Suppressor macrophage treated with lipopolysaccharide for 4 hours (primary cell): ENCODE measurements around the gene AVPR2.

ENCODE experiments used
- DNase-seq: peaks from one replicate; pipeline ENCODE4 v3.0.0-alpha.2; 2020

Gene AVPR2

GRCh38 chrX:153953892-153954557, 49.6 kb downstream of the AVPR2 start:
- no peak for DNase-seq

GRCh38 chrX:153954558-153955227, 50.2 kb downstream of the AVPR2 start:
- DNase-seq = no peak

- no peak for DNase-seq
Observed at GRCh38 chrX:153955228-153955732, 50.8 kb downstream of the AVPR2 start.

- no peak for DNase-seq
Observed at GRCh38 chrX:153956044-153956907, 51.8 kb downstream of the AVPR2 start.
